Activated naive CD8-positive, alpha-beta T cell treated with anti-CD3 and anti-CD28 coated beads, Interleukin-2, amount 50 U/mL, for 24 hours (primary cell): ENCODE measurements around the gene PLEKHA6.

Source experiments
- ATAC-seq: fragments of 150-1000 bp; cut with Tn5 transposase; one replicate; pipeline ENCODE4 v1.10.0; 2021
- DNase-seq: peaks from one replicate; pipeline ENCODE4 v3.0.0; 2021
- H3K27ac Mint-ChIP-seq: one replicate; pipeline ENCODE4 v1.8.0; 2021; ENCODE audit warnings: mild to moderate bottlenecking, mixed read lengths
- H3K27me3 Mint-ChIP-seq: one replicate; pipeline ENCODE4 v1.8.0; 2021; ENCODE audit warnings: mixed read lengths
- H3K36me3 Mint-ChIP-seq: one replicate; pipeline ENCODE4 v1.8.0; 2021; ENCODE audit warnings: low read depth, mixed read lengths
- H3K4me1 Mint-ChIP-seq: one replicate; pipeline ENCODE4 v1.8.0; 2021; ENCODE audit warnings: mixed read lengths
- H3K4me3 Mint-ChIP-seq: one replicate; pipeline ENCODE4 v1.8.0; 2021; ENCODE audit warnings: mild to moderate bottlenecking, moderate library complexity, mixed read lengths
- H3K9me3 Mint-ChIP-seq: one replicate; pipeline ENCODE4 v1.8.0; 2021; ENCODE audit warnings: mixed read lengths

The PLEKHA6 gene

GRCh38 chr1:204368996-204369726 is 9.4 kb upstream of the PLEKHA6 start:
- Mint-ChIP-seq H3K27ac (no peak overlapping the region), H3K36me3 (no peaks in the 10 kb centered on the region), H3K4me3 (no peak overlapping the region), H3K9me3 (no peaks in the 10 kb centered on the region), H3K4me1 (peaks cover 16% of the 10 kb centered on the region), H3K27me3 (peaks cover 2% of the 10 kb centered on the region)
- ATAC-seq (no peak), DNase-seq (no peak)

DNA sequence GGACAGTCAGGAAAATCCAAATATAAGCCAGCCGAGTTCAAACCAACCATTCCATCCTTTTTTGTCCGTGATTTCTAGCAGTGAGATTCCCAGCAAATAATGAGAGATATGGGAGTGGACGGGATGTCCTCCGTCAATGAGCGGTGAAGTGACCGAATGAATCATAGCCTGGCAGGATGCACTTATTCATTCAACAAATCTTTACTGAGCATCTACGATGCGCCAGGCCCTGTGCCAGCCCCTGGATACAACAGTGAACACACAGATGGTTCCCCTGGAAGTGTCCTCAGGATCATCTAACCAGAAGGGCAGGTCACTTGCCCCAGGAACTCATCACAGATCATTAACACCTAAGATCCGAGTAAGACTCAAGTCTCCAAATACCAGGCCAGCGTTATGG is 8.2 kb upstream of the PLEKHA6 start:
- DNase-seq (no peak), ATAC-seq (no peak)
- no peaks in the 10 kb centered on the region for H3K36me3 Mint-ChIP-seq
- H3K27ac Mint-ChIP-seq = no peak overlapping the region
- H3K4me1 Mint-ChIP-seq = peaks cover 27% of the 10 kb centered on the region
- H3K27me3 Mint-ChIP-seq = peaks cover 2% of the 10 kb centered on the region
- H3K4me3 Mint-ChIP-seq = no peak overlapping the region
- no peaks in the 10 kb centered on the region for H3K9me3 Mint-ChIP-seq

- H3K27ac Mint-ChIP-seq = no peak overlapping the region
- peaks cover 4% of the 10 kb centered on the region for H3K27me3 Mint-ChIP-seq
- H3K9me3 Mint-ChIP-seq = no peaks in the 10 kb centered on the region
- H3K36me3 Mint-ChIP-seq = no peaks in the 10 kb centered on the region
- DNase-seq (no peak), ATAC-seq (no peak)
- peaks cover 34% of the 10 kb centered on the region for H3K4me1 Mint-ChIP-seq
- H3K4me3 Mint-ChIP-seq = no peak overlapping the region
Observed at GRCh38 chr1:204367193-204367858, 7.6 kb upstream of the PLEKHA6 start.

- Mint-ChIP-seq H3K27me3 (peaks cover 7% of the 10 kb centered on the region), H3K4me3 (no peak overlapping the region), H3K27ac (no peak overlapping the region), H3K9me3 (no peaks in the 10 kb centered on the region), H3K36me3 (no peaks in the 10 kb centered on the region), H3K4me1 (peaks cover 34% of the 10 kb centered on the region)
- DNase-seq (peak; percentile 47), ATAC-seq (no peak)
Observed at GRCh38 chr1:204366759-204367158, 7.0 kb upstream of the PLEKHA6 start.

DNA sequence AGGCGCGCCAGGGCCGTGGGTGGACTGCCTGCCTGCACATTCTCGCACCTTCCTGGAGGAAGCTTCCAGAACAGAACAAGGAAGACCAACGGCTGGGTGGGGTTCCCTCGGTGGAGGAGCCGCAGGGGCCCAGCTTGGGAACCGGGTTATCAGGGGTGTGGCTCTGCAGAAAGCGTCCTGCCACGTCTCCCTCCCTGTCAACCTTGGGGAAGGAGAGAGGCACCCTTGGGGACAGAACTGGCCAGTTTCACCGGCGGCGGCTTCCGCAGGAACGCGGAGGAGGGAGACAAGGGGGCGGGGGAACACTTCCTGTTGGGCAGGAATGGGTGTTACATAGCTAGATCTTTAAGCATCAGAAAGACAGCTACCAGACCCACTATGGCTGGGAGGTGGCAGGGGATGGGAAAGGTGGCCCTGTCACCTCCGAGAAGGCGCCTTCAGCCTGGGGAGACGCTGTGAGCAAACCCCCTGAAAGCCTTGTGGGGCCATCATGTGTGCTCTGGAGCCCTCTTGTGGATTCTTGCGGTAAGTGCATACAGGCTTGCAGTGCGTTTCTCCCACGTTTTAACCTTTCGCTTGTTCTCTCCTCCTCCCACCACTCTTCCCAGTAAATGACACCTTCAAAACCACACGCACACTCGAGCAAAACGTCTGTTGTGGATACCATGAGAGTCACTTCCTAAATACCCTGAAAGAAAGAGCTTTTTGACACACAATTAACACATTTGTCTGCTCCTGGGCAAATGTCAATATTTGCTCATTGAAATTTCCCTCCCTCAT is 3.8 kb upstream of the PLEKHA6 start:
- Mint-ChIP-seq H3K4me3 (peak overlapping the region; percentile 24), H3K4me1 (peaks cover 35% of the 10 kb centered on the region), H3K9me3 (no peaks in the 10 kb centered on the region), H3K27ac (peak overlapping the region; percentile 76), H3K27me3 (peaks cover 14% of the 10 kb centered on the region), H3K36me3 (no peaks in the 10 kb centered on the region)
- DNase-seq (peak; percentile 74), ATAC-seq (peak; percentile 77)

GRCh38 chr1:204362984-204363334 is 3.2 kb upstream of the PLEKHA6 start:
- H3K4me1 Mint-ChIP-seq = peaks cover 35% of the 10 kb centered on the region

DNA sequence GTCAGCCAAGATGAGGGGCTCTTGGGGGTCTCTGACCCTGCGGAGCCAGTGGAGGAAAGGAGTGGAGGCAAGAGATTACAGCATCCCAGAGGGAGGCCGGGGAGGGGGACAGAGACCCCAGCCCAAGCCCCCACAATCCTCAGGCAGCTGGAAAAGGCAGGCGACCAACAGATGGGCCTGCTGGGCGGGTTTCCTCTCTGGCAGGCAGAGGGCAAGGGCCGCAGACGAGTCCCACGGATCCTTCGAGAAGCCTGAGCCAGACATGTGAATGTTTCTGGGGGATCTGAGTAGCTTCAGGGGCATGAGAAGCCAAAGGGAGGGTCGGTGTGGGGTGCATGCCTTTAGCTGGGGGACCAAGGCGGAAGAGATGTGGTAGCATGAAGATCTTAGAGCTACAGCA is 2.1 kb upstream of the PLEKHA6 start:
- ATAC-seq (no peak), DNase-seq (no peak)
- no peak overlapping the region for H3K27ac Mint-ChIP-seq
- no peak overlapping the region for H3K4me3 Mint-ChIP-seq
- no peaks in the 10 kb centered on the region for H3K36me3 Mint-ChIP-seq
- peaks cover 16% of the 10 kb centered on the region for H3K27me3 Mint-ChIP-seq
- H3K4me1 Mint-ChIP-seq = peaks cover 35% of the 10 kb centered on the region
- no peaks in the 10 kb centered on the region for H3K9me3 Mint-ChIP-seq

More at GRCh38 chr1:204362984-204363334, 3.2 kb upstream of the PLEKHA6 start:
- Mint-ChIP-seq H3K36me3 (no peaks in the 10 kb centered on the region), H3K9me3 (no peaks in the 10 kb centered on the region), H3K27ac (peak overlapping the region; percentile 76), H3K27me3 (peaks cover 16% of the 10 kb centered on the region), H3K4me3 (peak overlapping the region; percentile 24)
- DNase-seq = no peak
- no peak for ATAC-seq

GRCh38 chr1:204361341-204361771 is 1.6 kb upstream of the PLEKHA6 start:
- H3K9me3 Mint-ChIP-seq = no peaks in the 10 kb centered on the region
- H3K27me3 Mint-ChIP-seq = peaks cover 16% of the 10 kb centered on the region
- ATAC-seq (no peak), DNase-seq (no peak)
- no peak overlapping the region for H3K4me3 Mint-ChIP-seq
- H3K36me3 Mint-ChIP-seq = no peaks in the 10 kb centered on the region
- peaks cover 35% of the 10 kb centered on the region for H3K4me1 Mint-ChIP-seq
- H3K27ac Mint-ChIP-seq = no peak overlapping the region

DNA sequence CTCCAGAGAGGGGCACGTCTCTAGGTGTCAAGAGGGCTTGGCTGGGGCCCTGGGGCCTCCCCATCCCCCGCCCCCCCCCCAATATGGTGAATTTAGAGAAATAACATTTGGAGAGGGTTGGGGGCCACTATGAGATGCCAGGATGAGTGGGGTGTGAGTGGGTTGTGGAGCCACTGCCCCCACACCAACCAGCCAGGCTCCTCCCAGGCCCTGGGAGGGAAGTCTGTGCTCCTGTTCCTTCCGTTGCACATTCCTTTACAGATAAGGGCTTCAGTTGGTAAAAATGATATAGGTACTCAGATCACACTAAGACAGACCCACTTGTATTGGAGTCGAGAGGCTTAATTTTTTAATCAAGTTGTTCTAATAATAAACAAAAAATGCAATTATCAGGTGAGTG is 585 bp upstream of the PLEKHA6 start:
- Mint-ChIP-seq H3K27ac (no peak overlapping the region), H3K36me3 (no peaks in the 10 kb centered on the region), H3K4me3 (no peak overlapping the region), H3K9me3 (no peaks in the 10 kb centered on the region), H3K27me3 (peaks cover 16% of the 10 kb centered on the region), H3K4me1 (peaks cover 34% of the 10 kb centered on the region)
- ATAC-seq = no peak
- no peak for DNase-seq

DNA sequence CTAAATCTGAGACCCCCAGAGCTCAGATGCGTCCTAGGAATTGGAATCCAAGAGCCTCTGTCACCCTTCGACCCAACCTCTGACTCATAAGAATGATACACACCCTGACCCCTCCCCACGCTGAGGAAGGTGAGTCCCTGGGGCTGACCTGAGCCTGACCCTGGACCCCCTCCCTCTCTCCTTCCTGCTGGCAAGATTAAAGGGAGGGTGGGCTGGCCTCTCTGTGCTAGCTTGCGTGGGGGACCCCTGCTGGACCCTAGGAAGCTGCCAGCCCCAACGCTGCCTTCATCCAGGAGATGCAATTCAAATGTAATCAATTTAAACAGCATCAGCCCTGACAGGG is 627 bp downstream of the PLEKHA6 start:
- no peaks in the 10 kb centered on the region for H3K36me3 Mint-ChIP-seq
- H3K4me1 Mint-ChIP-seq = peaks cover 21% of the 10 kb centered on the region
- H3K9me3 Mint-ChIP-seq = no peaks in the 10 kb centered on the region
- no peak for DNase-seq
- peaks cover 16% of the 10 kb centered on the region for H3K27me3 Mint-ChIP-seq
- H3K27ac Mint-ChIP-seq = no peak overlapping the region
- ATAC-seq = no peak
- no peak overlapping the region for H3K4me3 Mint-ChIP-seq

GRCh38 chr1:204358605-204359004 is 1.1 kb downstream of the PLEKHA6 start:
- no peaks in the 10 kb centered on the region for H3K9me3 Mint-ChIP-seq
- no peak overlapping the region for H3K27ac Mint-ChIP-seq
- no peak overlapping the region for H3K4me3 Mint-ChIP-seq
- H3K36me3 Mint-ChIP-seq = no peaks in the 10 kb centered on the region
- H3K4me1 Mint-ChIP-seq = peaks cover 16% of the 10 kb centered on the region
- no peak for ATAC-seq
- no peak for DNase-seq
- peaks cover 16% of the 10 kb centered on the region for H3K27me3 Mint-ChIP-seq

- Mint-ChIP-seq H3K4me1 (peaks cover 9% of the 10 kb centered on the region), H3K4me3 (no peak overlapping the region), H3K27me3 (peaks cover 16% of the 10 kb centered on the region), H3K9me3 (no peaks in the 10 kb centered on the region), H3K27ac (no peak overlapping the region), H3K36me3 (no peaks in the 10 kb centered on the region)
- DNase-seq (no peak), ATAC-seq (no peak)
Observed at GRCh38 chr1:204357551-204358490, 1.9 kb downstream of the PLEKHA6 start.

GRCh38 chr1:204356997-204357396 is 2.7 kb downstream of the PLEKHA6 start:
- ATAC-seq = no peak
- Mint-ChIP-seq H3K36me3 (no peaks in the 10 kb centered on the region), H3K27ac (no peak overlapping the region), H3K27me3 (peaks cover 10% of the 10 kb centered on the region), H3K4me3 (no peak overlapping the region), H3K4me1 (peaks cover 4% of the 10 kb centered on the region), H3K9me3 (no peaks in the 10 kb centered on the region)
- no peak for DNase-seq

DNA sequence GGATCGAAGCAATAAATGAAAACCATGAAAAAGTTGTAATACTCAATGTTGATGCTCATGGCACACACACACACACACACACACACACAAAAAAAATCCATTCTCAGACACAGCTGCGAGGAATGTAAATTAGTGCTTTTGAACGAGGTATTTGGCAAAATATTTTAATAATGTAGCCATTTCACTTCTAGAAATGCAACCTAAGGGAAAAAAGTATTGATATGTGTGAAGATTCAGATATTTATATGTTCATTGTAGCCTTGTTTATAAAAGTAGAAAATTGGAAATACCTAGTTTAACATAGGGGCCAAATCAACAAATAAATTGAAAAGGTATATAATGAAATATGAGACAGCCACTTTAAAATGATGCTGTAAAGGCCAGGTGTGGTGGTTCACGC is 3.8 kb downstream of the PLEKHA6 start:
- Mint-ChIP-seq H3K27ac (no peak overlapping the region), H3K4me1 (peaks cover 8% of the 10 kb centered on the region), H3K9me3 (no peaks in the 10 kb centered on the region), H3K36me3 (no peaks in the 10 kb centered on the region), H3K4me3 (no peak overlapping the region), H3K27me3 (peaks cover 9% of the 10 kb centered on the region)
- ATAC-seq = no peak
- DNase-seq = no peak
